GM18502 (cell line): ENCODE data around the gene SPTBN1.

Experiments used
- ATAC-seq: cut with Tn5 transposase; IDR thresholded peaks from one replicate; pipeline ENCODE4 v1.9.1; 2021; ENCODE audit warnings: mild to moderate bottlenecking; ENCODE audit not compliant: unreplicated experiment, poor library complexity

Gene SPTBN1

DNA sequence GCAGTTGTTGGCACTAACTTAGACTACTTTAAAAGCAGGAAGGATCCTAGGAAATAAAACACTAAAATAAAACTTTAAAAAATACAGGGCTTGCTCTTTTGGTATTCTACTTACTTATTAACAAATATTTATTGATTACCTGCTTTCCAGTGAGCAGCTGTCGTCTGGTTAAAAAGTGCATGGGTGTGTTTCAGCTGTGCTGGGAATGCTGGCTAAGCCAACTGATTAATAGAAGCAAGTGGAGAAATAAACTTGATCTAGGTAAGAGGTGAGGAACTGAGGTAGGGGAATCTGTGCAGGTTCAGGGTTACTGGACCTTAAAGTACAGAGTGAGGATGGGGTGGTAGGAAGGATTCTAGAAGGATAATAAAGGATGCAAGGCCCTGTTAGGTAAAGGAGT lies 110.8 kb downstream of the SPTBN1 start:
- ATAC-seq = no peak

DNA sequence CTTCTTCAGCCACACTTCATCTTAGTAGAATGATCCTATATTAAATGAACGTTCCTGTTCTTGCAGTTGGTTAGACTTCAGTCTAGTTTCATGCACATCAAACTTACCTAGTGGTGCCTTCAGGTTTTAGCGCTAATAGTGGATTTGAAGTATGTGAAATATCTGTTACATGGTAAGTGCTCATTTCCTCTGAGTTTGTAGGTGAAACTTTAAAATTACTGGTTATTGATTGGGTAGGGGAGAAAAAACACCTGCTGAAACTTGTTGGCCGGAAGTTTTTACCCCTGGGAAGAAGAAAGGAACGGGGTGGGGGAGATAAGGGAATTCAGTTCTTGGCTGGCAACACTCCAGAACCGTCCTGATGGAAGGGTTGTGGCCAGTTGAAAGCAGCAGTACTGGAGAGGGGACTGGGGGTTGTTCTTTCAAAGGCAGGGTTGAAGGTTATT lies 112.8 kb downstream of the SPTBN1 start:
- ATAC-seq = peak; percentile 46

DNA sequence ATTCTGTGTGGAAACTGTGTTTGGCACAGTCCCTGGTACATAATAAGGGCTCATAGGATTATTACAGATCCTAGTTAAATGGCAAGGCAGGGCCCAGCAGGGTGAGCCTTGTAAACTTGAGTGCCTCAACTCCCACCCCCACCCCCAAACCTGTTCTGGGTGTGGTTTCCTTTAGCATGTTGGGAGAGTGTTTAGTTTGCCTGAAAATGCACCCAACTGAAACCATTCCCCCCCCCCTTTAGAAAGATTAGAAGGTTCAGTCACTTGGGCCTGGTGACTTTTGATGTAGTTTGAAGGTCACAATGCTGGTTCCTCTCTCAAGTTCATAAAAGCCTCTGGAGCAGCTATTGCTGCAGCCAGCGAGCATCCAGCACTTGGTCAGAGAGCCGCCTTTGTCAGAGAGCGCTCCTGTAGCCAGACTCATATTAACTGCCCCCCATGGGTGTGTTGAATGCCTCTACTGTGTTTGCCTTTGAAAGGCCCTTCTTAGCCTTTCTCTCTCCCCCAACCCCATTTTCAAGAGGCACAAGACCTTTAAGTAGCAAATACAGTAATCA lies 113.7 kb downstream of the SPTBN1 start:
- no peak for ATAC-seq

DNA sequence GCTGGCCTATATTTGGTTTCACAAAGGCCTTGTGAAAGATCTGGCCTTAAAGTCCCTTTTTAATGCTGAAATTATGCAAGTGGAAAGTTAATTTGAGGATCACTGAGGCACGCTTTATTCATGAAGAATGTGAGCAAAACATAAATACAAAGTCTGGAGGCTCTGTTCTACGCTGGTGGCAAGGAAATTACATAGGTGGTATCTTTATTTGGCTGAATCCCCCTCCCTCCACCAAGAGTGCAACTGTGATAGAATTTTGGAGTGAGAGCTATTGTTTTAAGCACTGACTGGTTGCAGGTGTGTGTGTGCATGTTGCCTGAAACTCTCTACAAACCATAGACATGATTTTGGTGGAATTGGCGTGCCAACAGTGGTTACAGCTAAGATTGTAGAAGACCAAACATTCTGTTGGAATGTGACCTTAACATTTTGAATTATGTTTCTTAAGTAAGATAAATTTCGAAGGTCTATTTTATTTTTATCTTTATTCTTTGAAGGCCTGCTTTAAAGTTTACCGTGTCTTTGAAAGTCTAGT lies 114.3 kb downstream of the SPTBN1 start:
- ATAC-seq = no peak

DNA sequence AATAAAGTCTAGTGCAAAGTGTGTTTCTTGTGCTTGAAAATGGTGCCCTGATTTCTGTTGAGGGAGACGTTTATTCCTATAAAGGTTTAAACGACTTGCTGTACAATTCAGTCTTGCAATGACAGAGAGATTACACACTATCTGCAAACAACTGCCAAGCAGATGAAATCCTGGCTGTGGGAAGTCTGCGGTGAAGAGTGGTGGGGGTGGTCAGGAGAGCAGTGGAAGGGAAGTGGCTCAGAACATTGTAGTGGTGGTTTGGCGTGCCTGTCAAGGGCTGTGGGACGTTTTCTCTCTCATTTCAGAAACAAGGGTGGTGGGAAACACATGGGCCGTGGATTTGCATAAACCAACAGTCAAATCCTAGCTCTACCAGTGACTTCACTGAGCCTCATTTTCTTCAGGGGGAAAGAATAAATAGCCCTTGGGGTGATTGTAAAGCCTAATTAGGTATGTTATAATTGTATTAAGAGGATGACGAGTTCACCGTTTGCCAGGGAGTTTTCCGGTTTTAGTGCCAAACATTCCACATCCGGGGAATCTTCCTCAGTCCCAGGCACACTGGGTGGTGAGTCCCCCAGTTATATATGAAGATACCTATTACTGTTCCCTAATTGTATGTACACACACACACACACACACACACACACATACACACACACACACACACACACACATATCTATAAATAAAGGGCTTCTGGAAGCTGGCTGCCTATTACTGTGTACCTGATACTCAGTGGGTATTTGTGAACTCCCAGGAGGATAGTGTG lies 115.0 kb downstream of the SPTBN1 start:
- ATAC-seq = peak; percentile 56

DNA sequence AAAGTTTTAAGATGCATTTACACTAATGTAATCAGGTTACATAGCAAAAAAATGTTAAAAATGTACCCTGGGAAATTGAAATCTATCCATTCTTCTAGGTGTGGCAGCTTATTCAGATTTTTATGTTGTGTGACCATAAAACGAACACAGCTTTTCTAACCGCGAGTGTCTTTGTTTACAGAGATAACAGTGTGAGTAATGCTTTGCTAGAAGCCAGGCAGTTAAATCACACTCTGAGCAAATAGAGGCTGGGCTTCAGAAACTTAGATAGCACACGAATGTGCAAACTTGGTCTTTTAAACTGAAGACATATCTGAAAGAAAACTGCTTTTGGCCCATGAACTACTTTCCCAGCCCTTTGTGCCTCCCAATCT lies 116.1 kb downstream of the SPTBN1 start:
- ATAC-seq = no peak

DNA sequence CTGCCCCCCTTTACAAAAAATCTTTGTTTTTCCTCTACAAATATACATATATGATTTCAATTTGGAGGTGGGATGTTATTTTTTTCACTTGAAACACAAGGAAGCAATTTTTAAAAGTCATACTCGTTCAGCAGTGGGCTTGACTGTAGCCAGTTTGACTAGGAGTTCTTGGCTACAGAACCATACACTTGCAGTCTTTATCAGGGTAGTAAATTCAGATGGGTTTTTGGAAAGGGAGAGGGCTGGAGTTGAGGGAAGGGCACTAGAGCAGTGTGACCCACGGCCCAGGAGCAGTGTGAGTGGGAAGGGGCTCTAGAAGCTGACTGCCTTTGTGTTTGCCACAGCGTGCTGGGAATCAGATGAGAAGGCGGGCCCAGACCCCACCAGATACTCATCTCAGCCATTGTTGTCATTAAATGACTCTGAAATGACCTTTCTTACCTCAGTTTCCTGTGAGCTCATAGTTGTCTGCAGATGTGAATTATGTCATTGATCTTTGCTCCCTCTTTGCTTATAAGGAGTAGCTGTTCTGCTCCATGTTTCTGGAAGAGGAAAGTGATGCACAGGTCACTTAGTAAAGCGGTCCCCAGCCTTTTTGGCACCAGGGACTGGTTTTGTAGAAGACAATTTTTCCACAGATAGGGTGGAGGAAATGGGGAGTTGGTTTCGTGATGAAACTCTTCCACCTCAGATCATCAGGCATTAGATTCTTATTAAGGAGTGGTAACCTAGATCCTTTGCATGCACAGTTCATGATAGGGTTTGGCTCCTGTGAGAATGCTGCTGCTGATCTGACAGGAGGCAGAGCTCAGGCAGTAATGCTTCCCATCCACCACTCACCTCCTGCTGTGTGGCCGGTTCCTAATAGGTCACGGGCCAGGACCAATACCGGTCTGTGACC lies 116.8 kb downstream of the SPTBN1 start:
- no peak for ATAC-seq

DNA sequence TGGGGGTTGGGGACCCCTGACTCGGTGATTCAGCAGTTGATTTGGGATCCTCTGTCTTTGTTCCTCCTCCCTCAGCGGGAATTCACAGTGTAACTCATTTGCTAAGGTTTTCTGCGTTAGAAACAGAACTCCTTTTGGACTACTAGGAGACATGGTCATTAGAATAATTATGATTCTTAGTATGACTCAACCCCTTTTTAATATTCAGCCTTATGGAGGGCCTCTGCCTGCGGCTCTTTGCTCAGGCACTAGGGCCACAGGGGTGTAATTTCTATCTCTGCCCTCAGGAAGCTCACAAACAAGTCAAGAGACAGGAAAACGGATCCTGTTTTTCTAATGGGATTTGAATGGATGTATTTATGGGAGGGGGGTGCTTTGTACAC lies 117.4 kb downstream of the SPTBN1 start:
- no peak for ATAC-seq

DNA sequence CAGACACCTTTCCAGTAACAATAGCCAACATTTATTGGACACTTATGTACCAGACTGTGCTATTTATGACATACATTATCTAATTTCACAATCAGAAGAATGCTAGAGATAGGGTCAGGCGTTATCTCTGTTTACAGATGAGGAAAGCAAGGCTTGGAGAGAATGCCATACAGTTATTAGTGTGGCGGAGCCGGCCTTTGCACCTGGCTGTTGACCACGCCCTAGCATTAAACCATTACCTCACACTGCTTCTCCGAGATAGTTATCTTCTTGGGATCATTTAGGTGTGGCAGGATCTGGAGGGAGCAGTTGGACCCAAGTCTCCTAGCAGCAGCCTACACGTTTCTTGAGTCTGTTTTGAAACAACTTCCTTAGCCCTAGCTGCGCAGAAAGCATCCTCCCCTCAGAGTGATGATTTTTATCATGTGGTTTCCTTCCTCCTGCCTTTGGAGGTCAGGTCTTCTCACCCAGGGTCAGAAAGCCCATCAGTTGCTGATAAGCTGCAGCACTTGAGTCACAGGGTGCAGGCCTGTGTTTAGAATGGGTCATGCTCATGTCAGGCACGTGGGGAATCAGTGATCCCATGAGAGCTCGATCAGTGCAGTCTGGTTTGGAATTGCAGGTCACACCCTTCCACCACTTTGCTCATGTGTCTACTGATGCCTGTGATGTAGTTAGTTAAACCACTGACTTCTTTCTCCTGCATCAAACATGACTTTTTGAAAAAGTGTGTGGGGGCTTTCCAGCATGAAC lies 118.2 kb downstream of the SPTBN1 start:
- no peak for ATAC-seq

DNA sequence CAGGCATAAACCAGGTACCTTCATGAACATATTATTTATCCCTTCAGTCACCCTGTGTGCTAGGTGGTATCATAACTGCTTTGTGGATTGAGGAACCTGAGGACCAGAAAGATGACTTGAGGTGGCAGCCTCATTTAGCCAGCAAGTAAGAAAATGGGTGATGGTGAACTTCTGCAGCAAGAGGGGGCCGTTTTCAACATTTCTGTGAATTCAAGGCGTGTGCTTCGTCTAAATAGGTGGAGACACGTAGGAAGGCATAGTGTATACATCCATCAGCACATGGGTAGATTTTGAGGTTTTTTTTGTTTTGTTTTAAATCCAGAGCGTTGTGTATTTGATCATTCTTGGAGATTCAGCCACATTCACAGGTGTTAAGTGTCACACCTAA lies 118.7 kb downstream of the SPTBN1 start:
- ATAC-seq = no peak

DNA sequence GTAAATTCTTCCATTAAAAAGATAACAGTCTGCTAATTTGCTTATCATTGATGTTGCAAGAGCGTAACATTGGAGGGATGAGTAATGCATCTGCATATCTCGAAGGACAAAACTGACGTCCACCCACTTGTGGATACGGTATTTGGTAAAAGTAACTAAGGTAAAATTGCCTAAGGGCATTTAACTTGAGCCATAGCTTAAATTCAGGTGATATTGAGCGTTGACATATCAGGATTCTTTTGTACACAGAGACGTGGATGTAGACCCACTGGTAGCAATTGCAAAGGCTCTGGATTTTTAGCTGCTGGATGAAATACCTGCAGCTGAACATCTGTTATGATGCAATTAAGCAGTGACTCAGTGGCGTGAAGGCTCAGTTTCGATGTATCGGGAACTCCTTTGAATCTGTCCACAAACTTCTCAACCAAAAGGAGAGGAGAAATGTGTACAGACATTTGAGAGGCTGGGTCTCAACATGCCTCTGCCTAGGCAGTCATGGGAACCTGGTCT lies 119.3 kb downstream of the SPTBN1 start:
- ATAC-seq = no peak

DNA sequence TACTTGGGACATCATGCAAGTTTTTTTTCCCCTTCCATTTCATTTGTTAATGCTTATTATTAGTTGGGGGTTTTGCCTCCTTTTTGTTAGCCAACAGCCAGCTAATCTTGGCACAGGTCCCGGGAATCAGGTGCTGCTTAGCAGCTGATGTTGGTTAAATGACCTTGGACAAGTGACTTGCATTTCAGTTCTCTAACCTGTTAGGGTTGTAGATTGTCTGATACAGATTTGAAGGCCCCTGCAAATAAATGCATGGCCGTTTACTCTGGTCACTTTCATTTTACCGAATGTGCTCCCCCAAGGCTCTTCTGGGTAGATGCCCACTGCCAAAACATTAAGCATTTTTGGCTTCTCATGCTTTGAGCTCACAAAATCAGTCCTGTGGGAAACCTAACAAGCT lies 120.9 kb downstream of the SPTBN1 start:
- no peak for ATAC-seq

DNA sequence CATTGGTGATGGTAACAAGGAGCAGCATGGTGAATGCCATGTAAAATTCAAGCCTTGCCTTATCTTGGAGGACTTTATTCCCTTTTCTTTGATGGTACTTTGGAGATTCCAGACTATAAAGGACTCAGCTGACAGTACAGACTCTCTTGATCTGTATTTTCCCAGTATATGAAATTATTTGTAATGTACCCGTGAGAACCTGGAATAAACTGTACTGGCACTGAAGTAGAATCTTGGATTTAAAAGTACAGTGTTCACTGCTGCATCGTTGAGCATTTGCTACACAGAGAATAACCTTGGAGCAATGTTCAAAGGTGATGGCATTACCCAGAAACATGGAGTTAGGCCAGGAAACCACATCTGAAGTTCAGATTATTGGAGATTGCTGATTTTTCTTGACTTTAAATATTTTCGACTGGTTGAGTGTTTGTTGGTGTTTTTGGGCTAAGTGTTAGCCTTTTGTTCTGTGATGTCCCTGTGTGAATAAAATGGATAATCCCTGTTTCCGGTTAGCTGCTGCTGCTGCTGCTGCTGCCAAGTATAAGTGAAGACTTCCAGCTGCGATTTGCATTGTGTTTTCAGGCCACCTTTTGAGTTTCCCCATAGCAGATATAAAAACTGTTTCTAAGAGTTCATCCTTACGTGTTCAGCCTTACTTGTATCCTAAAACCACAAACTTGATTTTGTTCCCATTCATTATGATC lies 122.0 kb downstream of the SPTBN1 start:
- ATAC-seq = no peak

DNA sequence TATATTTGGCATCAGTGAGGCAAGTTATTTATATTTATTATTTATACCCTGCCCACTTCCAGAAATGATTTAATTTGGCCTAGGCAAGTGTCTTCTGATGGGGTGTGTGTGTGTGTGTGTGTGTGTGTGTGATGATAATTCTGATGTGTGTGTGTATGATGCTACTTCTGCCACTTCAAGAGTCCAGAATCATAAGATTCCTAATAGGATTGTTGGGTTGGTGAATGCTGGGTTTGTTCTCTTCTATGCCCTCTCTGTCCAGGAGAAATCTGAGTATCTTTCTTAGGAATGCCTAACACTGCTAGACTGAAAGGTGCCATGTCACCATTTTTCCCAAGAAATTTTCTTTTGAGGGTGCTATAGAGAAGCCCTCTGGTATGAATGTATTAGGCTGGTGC lies 122.5 kb downstream of the SPTBN1 start:
- ATAC-seq = no peak

DNA sequence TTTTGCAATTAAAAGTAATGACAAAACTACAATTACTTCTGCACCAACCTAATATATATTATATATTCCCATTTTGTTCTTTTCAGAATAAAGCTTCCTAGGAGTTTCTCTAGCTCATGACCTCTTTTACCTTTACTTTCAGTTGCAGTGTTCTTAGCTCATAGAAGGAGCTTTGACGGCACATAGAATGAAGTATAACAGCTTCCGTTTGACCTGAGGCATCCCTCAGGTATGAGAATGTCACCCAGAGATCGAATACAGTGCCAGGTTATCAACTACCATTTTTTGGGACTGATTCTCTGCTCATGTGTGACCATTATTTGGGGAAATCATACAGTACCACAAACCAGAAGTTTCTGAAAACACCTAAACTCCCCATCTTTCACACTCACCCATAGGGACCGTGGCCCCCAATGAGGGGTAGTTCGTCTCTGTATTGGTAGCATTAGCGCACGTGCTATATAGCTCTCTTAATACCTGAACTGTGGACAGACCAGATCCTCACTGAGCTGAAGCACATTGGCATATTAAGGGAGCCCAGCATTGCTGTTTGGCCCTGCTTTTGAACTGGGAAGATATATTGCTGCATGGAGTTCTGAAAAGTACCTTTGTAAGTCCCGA lies 123.0 kb downstream of the SPTBN1 start:
- ATAC-seq = no peak

DNA sequence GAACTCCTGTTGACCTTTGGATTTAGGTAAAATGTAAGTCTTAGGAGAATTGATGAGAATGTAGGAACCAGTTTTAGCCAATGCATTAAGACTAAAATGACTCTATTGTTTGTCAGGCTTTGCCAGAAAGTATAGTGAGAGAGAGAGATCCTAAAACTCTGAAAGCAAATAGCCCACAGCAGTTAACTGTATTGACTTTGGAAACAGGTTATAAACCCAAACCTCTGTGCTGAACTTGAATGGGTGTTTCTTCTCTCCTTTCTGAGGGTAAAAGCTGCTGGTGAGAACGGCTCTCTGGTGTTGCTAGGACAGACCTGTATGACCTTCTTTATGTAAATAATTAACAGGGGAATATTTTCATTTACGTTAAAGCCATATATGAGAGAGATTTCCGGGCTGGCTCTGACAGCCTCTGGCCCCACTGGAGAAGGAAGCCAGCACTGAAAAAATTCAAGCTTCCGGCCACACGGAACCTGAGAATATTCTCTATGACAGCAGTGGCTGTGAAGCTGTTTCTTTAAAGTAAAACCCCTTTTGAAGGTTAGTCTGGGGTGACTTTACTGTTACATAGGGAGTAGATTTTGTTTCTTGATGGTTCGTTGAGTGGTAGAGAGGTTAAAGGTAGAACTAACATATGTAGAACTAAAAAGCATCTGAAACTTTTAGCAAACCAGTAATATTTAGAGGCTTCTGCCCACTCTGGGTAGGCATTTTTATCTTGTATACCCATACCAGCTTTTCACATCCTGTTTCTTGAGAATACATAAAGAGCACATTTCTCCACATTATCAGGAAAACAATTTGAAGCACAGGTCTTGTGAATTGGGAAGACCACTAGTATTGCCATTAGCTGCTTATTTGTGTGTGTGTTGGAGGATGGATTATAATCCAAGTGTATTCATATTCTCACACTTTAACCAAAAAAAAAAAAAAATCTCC lies 123.8 kb downstream of the SPTBN1 start:
- ATAC-seq = peak; percentile 75

DNA sequence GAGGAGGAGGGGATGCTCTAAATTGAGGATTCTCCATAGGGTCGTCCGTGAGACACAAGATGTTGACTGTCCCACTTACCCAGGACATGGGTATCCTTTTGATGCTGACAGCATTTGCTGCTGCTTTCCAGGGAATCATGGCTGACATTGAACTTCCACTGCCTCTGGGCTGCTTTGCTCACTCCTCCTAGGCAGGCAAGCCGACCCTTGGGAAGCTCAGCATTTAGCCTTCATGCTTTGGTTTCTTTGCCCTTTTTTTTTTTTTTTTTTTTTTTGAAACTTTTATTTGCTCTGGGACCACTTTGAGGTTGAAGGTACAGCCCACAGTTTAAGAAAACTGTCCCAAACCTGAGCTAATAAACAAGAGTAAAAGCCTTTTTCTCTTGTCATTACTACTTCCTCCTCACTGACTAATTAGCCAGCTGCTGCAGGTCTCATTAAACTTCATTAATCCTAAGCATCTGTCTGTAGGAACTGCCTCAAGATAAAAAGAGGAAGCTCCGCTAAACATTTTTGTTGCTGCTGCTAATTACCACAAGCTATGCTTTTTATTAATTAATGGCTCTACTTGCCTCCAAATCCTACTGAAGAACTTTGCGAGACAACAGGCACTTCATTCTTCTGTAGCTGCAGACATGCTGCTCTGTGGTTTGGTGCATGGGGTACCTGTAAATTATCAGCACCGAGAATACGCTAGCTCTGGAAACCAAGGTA lies 125.4 kb downstream of the SPTBN1 start:
- ATAC-seq = no peak
